Measurements from ENCODE around the gene AMDHD2.
"Not testable (repeated sequence)": the region's sequence is repeated elsewhere in the genome, so short reads cannot be mapped to it uniquely, and the experiment has no call there.

The AMDHD2 gene

DNA sequence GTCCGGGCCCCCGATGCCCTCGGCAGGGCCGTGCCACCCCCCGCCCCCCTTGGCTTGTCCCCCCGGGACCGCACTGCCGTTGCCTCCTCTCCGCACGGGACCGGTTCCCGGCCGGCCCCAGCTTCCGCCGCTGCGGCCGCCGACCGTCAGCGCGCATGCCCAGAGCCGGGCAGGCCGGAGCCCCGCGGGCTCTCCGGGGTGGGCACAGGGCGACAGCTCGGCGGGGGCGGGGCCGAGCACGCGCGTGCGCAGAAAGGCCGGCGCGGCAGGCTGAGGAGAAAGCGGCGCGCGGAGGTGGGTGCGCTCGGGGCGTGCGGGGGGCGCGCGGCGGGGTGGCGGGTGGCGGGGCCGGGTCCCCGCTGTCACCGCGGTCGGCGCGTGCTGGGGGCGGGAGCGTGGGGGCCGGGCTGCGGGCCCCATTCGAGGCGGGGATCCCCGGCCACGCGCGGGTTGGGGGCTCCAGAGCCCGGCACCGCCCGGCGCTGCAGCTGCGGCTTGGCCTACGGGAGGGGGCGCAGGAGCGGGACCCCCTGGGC, 45.2 kb upstream of the AMDHD2 start, which contains the start of gene TBC1D24:
TSS of gene TBC1D24 (plus strand) at position 251 of the 536 bp plus-strand sequence. CDS start 21,022 bp downstream, outside the sequence.
- Histone ChIP-seq H3K4me3 (ENCODE audit: low read depth in 1 of 5, low read length in 5 of 5) (peak within 1 kb of the TSS; percentile 44 to 77 (median 71)), H3K9me3 (ENCODE audit: control insufficient read depth in 5 of 5, low read length in 5 of 5) (no peaks in the 10 kb centered on the region), H3K4me1 (ENCODE audit: control insufficient read depth in 5 of 5, insufficient read depth in 5 of 5, low read length in 5 of 5) (peaks cover 3 to 49% (median 43%) of the 10 kb centered on the region in 5 donors), H3K9ac (ENCODE audit: low read length in 5 of 5) (peak within 1 kb of the TSS; percentile 16 to 86 (median 72)), H3K27me3 (ENCODE audit: control insufficient read depth in 5 of 5, insufficient read depth in 4 of 5, low read length in 5 of 5) (peaks cover 0 to 24% (median 15%) of the 10 kb centered on the region in 5 donors), H3K36me3 (ENCODE audit: control insufficient read depth in 5 of 5, insufficient read depth in 5 of 5, low read length in 5 of 5) (peaks cover 0 to 3% (median 0%) of the 10 kb centered on the region in 5 donors), H3K27ac (ENCODE audit: low read depth, low read length) (peak within 1 kb of the TSS; percentile 79)

DNA sequence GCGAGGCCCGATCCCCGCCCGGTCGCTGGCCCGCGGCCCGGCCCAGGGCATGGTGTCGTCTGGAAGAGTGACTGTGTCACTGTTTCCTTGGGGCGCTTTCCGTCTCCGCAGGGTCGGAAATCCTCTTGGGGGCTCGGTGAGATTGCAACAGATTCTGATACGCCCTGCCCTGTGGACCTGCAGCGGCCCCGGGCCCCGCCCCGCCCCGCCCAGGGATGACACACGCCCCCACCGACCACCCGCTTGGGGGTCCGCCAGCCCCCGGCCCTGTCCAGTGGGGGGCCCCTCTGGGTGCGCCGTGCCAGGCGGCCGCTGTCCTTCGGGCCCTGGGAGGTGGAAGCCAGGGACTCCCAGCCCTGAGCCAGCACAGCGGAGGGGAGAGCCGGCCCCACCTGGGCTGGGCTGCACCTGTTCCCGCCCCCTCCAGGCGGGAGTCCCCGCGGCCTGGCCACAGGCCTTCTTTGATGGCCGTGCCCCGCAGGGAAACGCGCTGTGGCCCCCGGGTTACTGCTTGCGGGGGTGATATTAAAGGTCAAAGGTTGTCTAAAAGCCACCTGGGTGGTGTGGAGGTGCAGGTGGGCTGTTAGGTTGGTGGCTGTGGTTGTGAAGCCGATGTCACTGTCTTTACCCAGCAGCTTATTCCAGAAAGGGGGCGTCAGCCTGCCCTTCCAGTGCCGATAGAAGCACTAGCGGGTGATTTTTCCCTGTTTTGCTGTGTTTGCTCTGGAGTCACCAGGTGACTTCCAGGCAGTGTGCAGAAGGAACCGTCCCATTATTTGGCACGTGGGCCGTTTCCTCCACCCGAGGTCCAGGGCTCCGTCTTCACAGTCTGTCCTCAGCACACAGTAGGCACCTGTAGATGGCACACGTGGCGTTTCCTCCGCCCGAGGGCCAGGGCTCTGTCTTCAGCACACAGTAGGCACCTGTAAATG, 44.5 kb upstream of the AMDHD2 start:
- no peak overlapping the region for H3K27ac ChIP-seq (ENCODE audit: low read depth, low read length)
- H3K4me3 ChIP-seq (ENCODE audit: low read depth in 1 of 5, low read length in 5 of 5): peak overlapping the region; percentile 44 to 77 (median 68)
- H3K4me1 ChIP-seq (ENCODE audit: control insufficient read depth in 5 of 5, insufficient read depth in 5 of 5, low read length in 5 of 5): peaks cover 3 to 47% (median 43%) of the 10 kb centered on the region in 5 donors
- H3K36me3 ChIP-seq (ENCODE audit: control insufficient read depth in 5 of 5, insufficient read depth in 5 of 5, low read length in 5 of 5): peaks cover 0 to 3% (median 0%) of the 10 kb centered on the region in 5 donors
- H3K27me3 ChIP-seq (ENCODE audit: control insufficient read depth in 5 of 5, insufficient read depth in 4 of 5, low read length in 5 of 5): peaks cover 0 to 19% (median 9%) of the 10 kb centered on the region in 5 donors
- peak overlapping the region in 4 of 5 donors; percentile 50 to 72 (median 69) for H3K9ac ChIP-seq (ENCODE audit: low read length in 5 of 5)
- no peaks in the 10 kb centered on the region for H3K9me3 ChIP-seq (ENCODE audit: control insufficient read depth in 5 of 5, low read length in 5 of 5)

DNA sequence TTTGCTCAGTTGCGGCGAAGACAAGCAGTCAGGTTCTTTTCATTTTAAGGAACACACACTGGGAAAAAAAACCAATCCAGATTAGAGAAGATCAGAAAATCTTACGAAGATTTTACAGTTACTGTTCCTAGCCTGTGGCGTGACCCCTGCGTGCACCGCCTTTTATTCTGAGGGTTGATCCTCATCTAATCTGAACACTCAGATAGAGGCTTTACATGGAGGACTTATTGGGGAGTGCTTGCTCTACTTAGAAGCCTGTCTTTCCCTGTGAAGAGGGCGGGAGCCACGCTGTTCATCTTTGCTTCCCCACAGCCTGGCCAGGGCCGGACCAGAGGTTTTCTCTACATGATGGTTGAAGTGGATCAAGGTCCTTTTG, 43.8 kb upstream of the AMDHD2 start:
- Histone ChIP-seq H3K9ac (ENCODE audit: low read length in 5 of 5) (peak overlapping the region in 2 of 5 donors; percentile 68 to 72), H3K4me3 (ENCODE audit: low read depth in 1 of 5, low read length in 5 of 5) (peak overlapping the region in 1 of 5 donors; percentile 77), H3K36me3 (ENCODE audit: control insufficient read depth in 5 of 5, insufficient read depth in 5 of 5, low read length in 5 of 5) (peaks cover 0 to 3% (median 0%) of the 10 kb centered on the region in 5 donors), H3K27me3 (ENCODE audit: control insufficient read depth in 5 of 5, insufficient read depth in 4 of 5, low read length in 5 of 5) (peaks cover 0 to 16% (median 9%) of the 10 kb centered on the region in 5 donors), H3K4me1 (ENCODE audit: control insufficient read depth in 5 of 5, insufficient read depth in 5 of 5, low read length in 5 of 5) (peaks cover 3 to 44% (median 40%) of the 10 kb centered on the region in 5 donors), H3K27ac (ENCODE audit: low read depth, low read length) (no peak overlapping the region), H3K9me3 (ENCODE audit: control insufficient read depth in 5 of 5, low read length in 5 of 5) (no peaks in the 10 kb centered on the region)

GRCh38 chr16:2476741-2477140, 43.4 kb upstream of the AMDHD2 start:
- H3K36me3 ChIP-seq (ENCODE audit: control insufficient read depth in 5 of 5, insufficient read depth in 5 of 5, low read length in 5 of 5): peaks cover 0 to 3% (median 0%) of the 10 kb centered on the region in 5 donors
- H3K27ac ChIP-seq (ENCODE audit: low read depth, low read length): no peak overlapping the region
- no peak overlapping the region for H3K9ac ChIP-seq (ENCODE audit: low read length in 5 of 5)
- H3K4me3 ChIP-seq (ENCODE audit: low read depth in 1 of 5, low read length in 5 of 5): no peak overlapping the region
- peaks cover 0 to 14% (median 8%) of the 10 kb centered on the region in 5 donors for H3K27me3 ChIP-seq (ENCODE audit: control insufficient read depth in 5 of 5, insufficient read depth in 4 of 5, low read length in 5 of 5)
- H3K9me3 ChIP-seq (ENCODE audit: control insufficient read depth in 5 of 5, low read length in 5 of 5): no peaks in the 10 kb centered on the region
- H3K4me1 ChIP-seq (ENCODE audit: control insufficient read depth in 5 of 5, insufficient read depth in 5 of 5, low read length in 5 of 5): peaks cover 3 to 41% (median 36%) of the 10 kb centered on the region in 5 donors

GRCh38 chr16:2477327-2477726, 42.8 kb upstream of the AMDHD2 start:
- Histone ChIP-seq H3K4me3 (ENCODE audit: low read depth in 1 of 5, low read length in 5 of 5) (no peak overlapping the region), H3K9ac (ENCODE audit: low read length in 5 of 5) (no peak overlapping the region), H3K27ac (ENCODE audit: low read depth, low read length) (no peak overlapping the region), H3K4me1 (ENCODE audit: control insufficient read depth in 5 of 5, insufficient read depth in 5 of 5, low read length in 5 of 5) (peaks cover 3 to 38% (median 31%) of the 10 kb centered on the region in 5 donors), H3K9me3 (ENCODE audit: control insufficient read depth in 5 of 5, low read length in 5 of 5) (no peaks in the 10 kb centered on the region), H3K27me3 (ENCODE audit: control insufficient read depth in 5 of 5, insufficient read depth in 4 of 5, low read length in 5 of 5) (peaks cover 0 to 9% (median 5%) of the 10 kb centered on the region in 5 donors), H3K36me3 (ENCODE audit: control insufficient read depth in 5 of 5, insufficient read depth in 5 of 5, low read length in 5 of 5) (peaks cover 0 to 3% (median 0%) of the 10 kb centered on the region in 5 donors)

DNA sequence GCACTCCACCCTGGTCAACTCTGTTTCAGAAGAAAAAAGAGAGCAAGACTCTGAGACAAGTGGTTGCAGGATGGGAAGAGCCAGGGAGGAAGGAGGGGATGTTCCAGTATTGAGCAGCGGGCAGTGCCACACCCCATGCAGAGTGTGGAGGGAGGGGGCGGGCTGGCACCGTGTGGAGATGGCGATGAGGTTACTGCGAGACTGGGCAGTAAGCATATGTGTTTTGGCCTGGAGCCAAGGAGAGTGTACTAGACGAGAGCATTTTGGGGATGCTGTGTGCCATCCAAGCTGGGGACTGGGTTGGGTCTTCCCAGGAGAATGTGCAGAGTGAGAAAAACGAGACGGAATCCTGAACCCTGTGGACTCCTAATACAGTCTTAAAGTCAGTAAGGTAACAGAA, 41.9 kb upstream of the AMDHD2 start:
- Histone ChIP-seq H3K4me1 (ENCODE audit: control insufficient read depth in 5 of 5, insufficient read depth in 5 of 5, low read length in 5 of 5) (peaks cover 4 to 39% (median 36%) of the 10 kb centered on the region in 5 donors), H3K36me3 (ENCODE audit: control insufficient read depth in 5 of 5, insufficient read depth in 5 of 5, low read length in 5 of 5) (peaks cover 0 to 3% (median 0%) of the 10 kb centered on the region in 5 donors), H3K27ac (ENCODE audit: low read depth, low read length) (no peak overlapping the region), H3K9ac (ENCODE audit: low read length in 5 of 5) (no peak overlapping the region), H3K4me3 (ENCODE audit: low read depth in 1 of 5, low read length in 5 of 5) (no peak overlapping the region), H3K9me3 (ENCODE audit: control insufficient read depth in 5 of 5, low read length in 5 of 5) (no peaks in the 10 kb centered on the region), H3K27me3 (ENCODE audit: control insufficient read depth in 5 of 5, insufficient read depth in 4 of 5, low read length in 5 of 5) (no peaks in the 10 kb centered on the region)

GRCh38 chr16:2479996-2480395, 40.2 kb upstream of the AMDHD2 start:
- H3K4me1 ChIP-seq (ENCODE audit: control insufficient read depth in 5 of 5, insufficient read depth in 5 of 5, low read length in 5 of 5): peaks cover 8 to 45% (median 39%) of the 10 kb centered on the region in 5 donors

DNA sequence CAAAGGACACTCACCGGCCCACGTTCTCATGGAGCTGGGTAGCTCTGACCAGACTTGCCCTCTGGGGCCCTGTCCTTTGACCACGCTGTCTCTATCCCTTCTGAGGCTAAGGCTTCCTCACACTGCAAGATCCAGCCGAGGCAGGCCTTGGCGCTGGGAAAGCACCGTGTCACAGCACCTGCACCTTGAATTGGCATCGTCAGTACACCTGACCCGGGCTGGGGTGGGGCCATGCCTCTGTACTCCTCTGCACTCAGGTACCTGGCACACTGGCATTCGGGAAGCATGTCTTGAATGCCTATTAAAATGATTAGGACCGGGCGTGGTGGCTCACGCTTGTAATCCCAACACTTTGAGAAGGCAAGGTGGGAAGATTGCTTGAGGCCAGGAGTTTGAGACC, 39.2 kb upstream of the AMDHD2 start:
- no peaks in the 10 kb centered on the region for H3K27me3 ChIP-seq (ENCODE audit: control insufficient read depth in 5 of 5, insufficient read depth in 4 of 5, low read length in 5 of 5)
- H3K9ac ChIP-seq (ENCODE audit: low read length in 5 of 5): no peak overlapping the region
- H3K27ac ChIP-seq (ENCODE audit: low read depth, low read length): no peak overlapping the region
- H3K4me3 ChIP-seq (ENCODE audit: low read depth in 1 of 5, low read length in 5 of 5): no peak overlapping the region
- peaks cover 6 to 45% (median 36%) of the 10 kb centered on the region in 5 donors for H3K4me1 ChIP-seq (ENCODE audit: control insufficient read depth in 5 of 5, insufficient read depth in 5 of 5, low read length in 5 of 5)
- peaks cover 0 to 3% (median 0%) of the 10 kb centered on the region in 5 donors for H3K36me3 ChIP-seq (ENCODE audit: control insufficient read depth in 5 of 5, insufficient read depth in 5 of 5, low read length in 5 of 5)
- no peaks in the 10 kb centered on the region for H3K9me3 ChIP-seq (ENCODE audit: control insufficient read depth in 5 of 5, low read length in 5 of 5)

More at GRCh38 chr16:2479996-2480395, 40.2 kb upstream of the AMDHD2 start:
- not testable (repeated sequence) for H3K36me3 ChIP-seq (ENCODE audit: control insufficient read depth in 5 of 5, insufficient read depth in 5 of 5, low read length in 5 of 5); H3K9me3 ChIP-seq (ENCODE audit: control insufficient read depth in 5 of 5, low read length in 5 of 5); H3K27ac ChIP-seq (ENCODE audit: low read depth, low read length); H3K4me3 ChIP-seq (ENCODE audit: low read depth in 1 of 5, low read length in 5 of 5); H3K9ac ChIP-seq (ENCODE audit: low read length in 5 of 5); H3K27me3 ChIP-seq (ENCODE audit: control insufficient read depth in 5 of 5, insufficient read depth in 4 of 5, low read length in 5 of 5)

- no peak overlapping the region for H3K27ac ChIP-seq (ENCODE audit: low read depth, low read length)
- peaks cover 5 to 47% (median 31%) of the 10 kb centered on the region in 5 donors for H3K4me1 ChIP-seq (ENCODE audit: control insufficient read depth in 5 of 5, insufficient read depth in 5 of 5, low read length in 5 of 5)
Observed at GRCh38 chr16:2481676-2482075, 38.5 kb upstream of the AMDHD2 start.

More at GRCh38 chr16:2481676-2482075, 38.5 kb upstream of the AMDHD2 start:
- Histone ChIP-seq H3K9me3 (ENCODE audit: control insufficient read depth in 5 of 5, low read length in 5 of 5) (no peaks in the 10 kb centered on the region), H3K36me3 (ENCODE audit: control insufficient read depth in 5 of 5, insufficient read depth in 5 of 5, low read length in 5 of 5) (peaks cover 0 to 3% (median 0%) of the 10 kb centered on the region in 5 donors), H3K9ac (ENCODE audit: low read length in 5 of 5) (peak overlapping the region in 1 of 5 donors; percentile 69), H3K4me3 (ENCODE audit: low read depth in 1 of 5, low read length in 5 of 5) (no peak overlapping the region), H3K27me3 (ENCODE audit: control insufficient read depth in 5 of 5, insufficient read depth in 4 of 5, low read length in 5 of 5) (no peaks in the 10 kb centered on the region)
